ENCODE measurements around the gene SETD4. TPM values are rescaled to one million over a fixed set of nuclear protein-coding genes. Genes with fewer than 3 reads are reported as not detected.

The SETD4 gene
- total and polyA plus RNA-seq, 4 donors, result 8.1 to 30.3 (median 16.3) TPM

GRCh38 chr21:36069713-36070583 lies 9.6 kb upstream of the SETD4 start, which contains the start of gene CBR1:
Gene CBR1, plus strand, starts transcription at chr21:36070024. Its CDS starts 92 bp downstream, at chr21:36070116.
- ATAC-seq (ENCODE audit: insufficient read depth, low FRiP score), result peak; percentile 98
- no peak for TF ChIP-seq CTCF (IDR thresholded peaks at IDR 0.05; ENCODE audit: control extremely low read depth, extremely low read depth)
- Histone ChIP-seq H3K9ac (ENCODE audit: insufficient read depth in 1 of 2, low read length in 2 of 2) (peak within 1 kb of the TSS; percentile 30 to 43), H3K27ac (ENCODE audit: low read depth in 1 of 2, low read length in 1 of 2) (peak within 1 kb of the TSS; percentile 75 to 86), H3K9me3 (ENCODE audit: control insufficient read depth in 4 of 4, insufficient read depth in 3 of 4, low read length in 3 of 4) (peaks cover 0 to 3% (median 2%) of the 10 kb centered on the region in 4 donors), H3K4me1 (ENCODE audit: control insufficient read depth in 5 of 5, insufficient read depth in 5 of 5, low read length in 5 of 5) (peaks cover 0 to 16% (median 0%) of the 10 kb centered on the region in 5 donors), H3K4me3 (peak within 1 kb of the TSS; percentile 73), H3K27me3 (ENCODE audit: control insufficient read depth in 3 of 3, insufficient read depth in 3 of 3, low read length in 2 of 3) (peaks cover 0 to 4% (median 0%) of the 10 kb centered on the region in 3 donors), H3K36me3 (ENCODE audit: control insufficient read depth in 4 of 4, insufficient read depth in 4 of 4, low read length in 4 of 4) (peaks cover 0 to 13% (median 4%) of the 10 kb centered on the region in 4 donors)
- peak; percentile 82 to 88 (median 87) for DNase-seq
- WGBS, 2 donors, result 1 to 2% methylated on average over 71 of the region's 71 CpGs

DNA sequence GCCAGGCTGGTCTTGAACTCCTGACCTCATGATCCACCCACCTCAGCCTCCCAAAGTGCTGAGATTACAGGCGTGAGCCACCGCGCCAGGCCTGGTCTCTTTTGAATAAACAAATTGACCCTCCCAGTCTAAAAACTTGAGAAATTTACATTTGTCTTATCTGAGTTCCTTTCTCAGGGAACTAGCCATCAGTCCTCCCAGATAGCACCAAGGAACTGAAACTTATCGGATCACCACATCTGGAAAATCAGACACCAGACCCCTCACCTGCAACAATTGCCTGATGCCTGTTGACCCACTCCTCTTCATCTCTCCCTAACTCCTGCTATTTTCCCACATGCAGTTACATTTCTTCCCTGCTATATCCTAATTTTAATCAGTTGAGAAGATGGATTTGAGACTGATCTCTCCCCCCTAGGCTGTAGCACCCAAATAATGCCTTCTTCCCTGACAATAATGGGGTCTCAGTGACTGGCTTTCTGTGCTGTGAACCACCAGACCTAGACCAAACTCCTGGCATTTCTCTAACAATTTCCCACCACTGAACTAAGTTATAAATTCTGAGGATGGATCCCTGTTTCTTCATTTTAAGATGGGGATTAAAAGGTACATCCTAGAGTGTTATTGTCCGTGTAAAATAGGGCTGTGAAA lies 8.5 kb upstream of the SETD4 start:
- WGBS, 2 donors, result 96 to 100% methylated on average over 5 of the region's 5 CpGs
- no peak for TF ChIP-seq CTCF (IDR thresholded peaks at IDR 0.05; ENCODE audit: control extremely low read depth, extremely low read depth)
- DNase-seq (no peak), ATAC-seq (ENCODE audit: insufficient read depth, low FRiP score) (no peak)
- Histone ChIP-seq H3K36me3 (ENCODE audit: control insufficient read depth in 4 of 4, insufficient read depth in 4 of 4, low read length in 4 of 4) (peaks cover 0 to 13% (median 4%) of the 10 kb centered on the region in 4 donors), H3K27me3 (ENCODE audit: control insufficient read depth in 3 of 3, insufficient read depth in 3 of 3, low read length in 2 of 3) (peaks cover 0 to 4% (median 0%) of the 10 kb centered on the region in 3 donors), H3K9me3 (ENCODE audit: control insufficient read depth in 4 of 4, insufficient read depth in 3 of 4, low read length in 3 of 4) (peaks cover 0 to 3% (median 2%) of the 10 kb centered on the region in 4 donors), H3K9ac (ENCODE audit: insufficient read depth in 1 of 2, low read length in 2 of 2) (no peak overlapping the region), H3K27ac (ENCODE audit: low read depth in 1 of 2, low read length in 1 of 2) (no peak overlapping the region), H3K4me1 (ENCODE audit: control insufficient read depth in 5 of 5, insufficient read depth in 5 of 5, low read length in 5 of 5) (peaks cover 0 to 16% (median 0%) of the 10 kb centered on the region in 5 donors), H3K4me3 (no peak overlapping the region)

GRCh38 chr21:36065497-36066036 lies 5.2 kb upstream of the SETD4 start:
- Histone ChIP-seq H3K4me3 (no peak overlapping the region), H3K36me3 (ENCODE audit: control insufficient read depth in 4 of 4, insufficient read depth in 4 of 4, low read length in 4 of 4) (no peaks in the 10 kb centered on the region), H3K4me1 (ENCODE audit: control insufficient read depth in 5 of 5, insufficient read depth in 5 of 5, low read length in 5 of 5) (peaks cover 0 to 6% (median 0%) of the 10 kb centered on the region in 5 donors), H3K27ac (ENCODE audit: low read depth in 1 of 2, low read length in 1 of 2) (no peak overlapping the region), H3K27me3 (ENCODE audit: control insufficient read depth in 3 of 3, insufficient read depth in 3 of 3, low read length in 2 of 3) (peaks cover 0 to 4% (median 0%) of the 10 kb centered on the region in 3 donors), H3K9ac (ENCODE audit: insufficient read depth in 1 of 2, low read length in 2 of 2) (no peak overlapping the region), H3K9me3 (ENCODE audit: control insufficient read depth in 4 of 4, insufficient read depth in 3 of 4, low read length in 3 of 4) (peaks cover 0 to 3% (median 2%) of the 10 kb centered on the region in 4 donors)
- no peak for TF ChIP-seq CTCF (IDR thresholded peaks at IDR 0.05; ENCODE audit: control extremely low read depth, extremely low read depth)
- peak in 1 of 3 donors; percentile 22 for DNase-seq
- no peak for ATAC-seq (ENCODE audit: insufficient read depth, low FRiP score)
- 53 to 70% methylated on average over 3 of the region's 3 CpGs for WGBS, 2 donors
